Fibroblast of lung (primary cell): ENCODE results near the gene SRRM5. TPM values are rescaled to one million over a fixed set of nuclear protein-coding genes. Genes with fewer than 3 reads are reported as not detected.

Experiments used
- DNase-seq, 2 donors: peaks; one replicate each; pipeline versions ENCODE4 v3.0.0 to v3.0.0-alpha.2; 2010; ENCODE audit warnings: low read depth in 2 of 2
- H2AFZ ChIP-seq: 2 replicates; pipeline ENCODE4 v1.5.1; 2012; ENCODE audit warnings: low read length, control low read depth, inconsistent platforms
- H3K27ac ChIP-seq: 2 replicates; pipeline ENCODE4 v1.5.1; 2011; ENCODE audit warnings: low read length, control low read depth; ENCODE audit not compliant: insufficient read depth
- H3K27me3 ChIP-seq: 2 replicates; pipeline ENCODE4 v1.5.1; 2011; ENCODE audit warnings: mild to moderate bottlenecking, low read length; ENCODE audit not compliant: control insufficient read depth, insufficient read depth
- H3K36me3 ChIP-seq: 2 replicates; pipeline ENCODE4 v1.5.1; 2011; ENCODE audit warnings: low read length; ENCODE audit not compliant: control insufficient read depth, insufficient read depth
- H3K4me1 ChIP-seq: 2 replicates; pipeline ENCODE4 v1.5.1; 2011; ENCODE audit warnings: low read length; ENCODE audit not compliant: control insufficient read depth, insufficient read depth; ENCODE audit errors: extremely low read depth
- H3K4me2 ChIP-seq: 2 replicates; pipeline ENCODE4 v1.5.1; 2011; ENCODE audit warnings: low read length, control low read depth; ENCODE audit not compliant: insufficient read depth; ENCODE audit errors: extremely low read depth
- H3K4me3 ChIP-seq, 4 experiments: fragments of 200-600 bp in 1 of 4; sonication (generic) in 1 of 4; replicated peaks in 1 of 4; 2 replicates each; pipeline ENCODE4 v1.5.1; 2011 to 2016; ENCODE audit warnings: low read length in 4 of 4, low read depth in 3 of 4, mild to moderate bottlenecking in 3 of 4, control low read depth in 2 of 4, inconsistent platforms in 1 of 4, mixed read lengths in 1 of 4; ENCODE audit not compliant: insufficient read depth in 1 of 4; ENCODE audit errors: control extremely low read depth in 1 of 4
- H3K79me2 ChIP-seq: 2 replicates; pipeline ENCODE4 v1.5.1; 2012; ENCODE audit warnings: mild to moderate bottlenecking, low read length, inconsistent platforms; ENCODE audit not compliant: control insufficient read depth, insufficient read depth
- H3K9ac ChIP-seq: 2 replicates; pipeline ENCODE4 v1.5.1; 2011; ENCODE audit warnings: mild to moderate bottlenecking, low read length, control low read depth; ENCODE audit not compliant: insufficient read depth
- H3K9me3 ChIP-seq: 2 replicates; pipeline ENCODE4 v1.5.1; 2012; ENCODE audit warnings: low read depth, low read length; ENCODE audit not compliant: control insufficient read depth, insufficient read depth
- H4K20me1 ChIP-seq: 2 replicates; pipeline ENCODE4 v1.5.1; 2011; ENCODE audit warnings: low read length; ENCODE audit not compliant: control insufficient read depth, insufficient read depth; ENCODE audit errors: extremely low read depth
- CTCF ChIP-seq, 2 donors: IDR thresholded peaks in 1 of 2; conservative IDR thresholded peaks in 1 of 2; 1 replicate in 1 of 2; 2 replicates in 1 of 2; pipeline ENCODE4 v1.5.1; 2011 to 2012; ENCODE audit warnings: low read length in 2 of 2, control low read depth in 1 of 2, inconsistent platforms in 1 of 2, low read depth in 1 of 2, mild to moderate bottlenecking in 1 of 2
- EZH2 ChIP-seq: IDR thresholded peaks from 2 replicates; pipeline ENCODE4 v1.5.1; 2012; ENCODE audit warnings: low read length, control low read depth, mild to moderate bottlenecking; ENCODE audit errors: missing control alignments
- polyA plus RNA-seq, 2 donors: library from polyadenylated mRNA; depleted of rRNA in 1 of 2; stranded (reverse) in 1 of 2; unstranded in 1 of 2; fragments of >200 nt; gene quantifications; 2 replicates each; pipeline ENCODE4 v1.2.1, GENCODE V29; 2011 to 2012; ENCODE audit warnings: missing spikeins in 1 of 2
- total RNA-seq: library from RNA; depleted of rRNA; stranded (reverse); fragments of >200 nt; gene quantifications from 2 replicates; pipeline ENCODE4 v1.2.1, GENCODE V29; 2014

Gene SRRM5
- total and polyA plus RNA-seq, 2 donors (not counting 1 experiment from before 2014, with no cell fraction given): under 0.01 to 0.06 TPM

- no peak overlapping the region for H3K27ac ChIP-seq
- no peak overlapping the region for H3K4me3 ChIP-seq
- H3K4me2 ChIP-seq: no peak overlapping the region
- no peaks in the 10 kb centered on the region for H3K79me2 ChIP-seq
- peaks cover 7% of the 10 kb centered on the region for H3K27me3 ChIP-seq
- no peak for TF ChIP-seq EZH2
- TF ChIP-seq CTCF (conservative IDR thresholded peaks at IDR 0.05 in 1 of 2, IDR thresholded peaks at IDR 0.05 in 1 of 2; ENCODE audit: low read depth in 1 of 2, low read length in 2 of 2): no peak
- H3K9ac ChIP-seq: no peak overlapping the region
- no peak for DNase-seq
- no peaks in the 10 kb centered on the region for H3K9me3 ChIP-seq
- peaks cover 9% of the 10 kb centered on the region for H3K4me1 ChIP-seq
- no peak overlapping the region for H2AFZ ChIP-seq
- H3K36me3 ChIP-seq: no peaks in the 10 kb centered on the region
- no peaks in the 10 kb centered on the region for H4K20me1 ChIP-seq
These were observed 19.6 kb downstream of the SRRM5 start for GRCh38 chr19:43631491-43631890.

GRCh38 chr19:43633520-43633919, 21.6 kb downstream of the SRRM5 start:
- Histone ChIP-seq H3K9ac (no peak overlapping the region), H3K4me2 (no peak overlapping the region), H2AFZ (no peak overlapping the region), H3K4me1 (peaks cover 9% of the 10 kb centered on the region), H3K79me2 (no peaks in the 10 kb centered on the region), H3K36me3 (no peaks in the 10 kb centered on the region), H3K27me3 (peaks cover 18% of the 10 kb centered on the region), H4K20me1 (no peaks in the 10 kb centered on the region), H3K27ac (no peak overlapping the region), H3K4me3 (no peak overlapping the region), H3K9me3 (no peaks in the 10 kb centered on the region)
- no peak for DNase-seq
- no peak for TF ChIP-seq EZH2
- TF ChIP-seq CTCF (conservative IDR thresholded peaks at IDR 0.05 in 1 of 2, IDR thresholded peaks at IDR 0.05 in 1 of 2; ENCODE audit: low read depth in 1 of 2, low read length in 2 of 2): no peak

GRCh38 chr19:43634068-43634467, 22.2 kb downstream of the SRRM5 start:
- no peak for DNase-seq
- no peak overlapping the region for H3K9ac ChIP-seq
- peaks cover 23% of the 10 kb centered on the region for H3K27me3 ChIP-seq
- H3K79me2 ChIP-seq: no peaks in the 10 kb centered on the region
- H3K4me1 ChIP-seq: peaks cover 9% of the 10 kb centered on the region
- H3K4me3 ChIP-seq: no peak overlapping the region
- H4K20me1 ChIP-seq: no peaks in the 10 kb centered on the region
- no peak overlapping the region for H3K27ac ChIP-seq
- H3K36me3 ChIP-seq: no peaks in the 10 kb centered on the region
- no peaks in the 10 kb centered on the region for H3K9me3 ChIP-seq
- TF ChIP-seq CTCF (conservative IDR thresholded peaks at IDR 0.05 in 1 of 2, IDR thresholded peaks at IDR 0.05 in 1 of 2; ENCODE audit: low read depth in 1 of 2, low read length in 2 of 2) (no peak), EZH2 (no peak)
- H3K4me2 ChIP-seq: no peak overlapping the region
- H2AFZ ChIP-seq: no peak overlapping the region
